GM23248 (cell line): ENCODE measurements around the gene VDAC1. TPM values are rescaled to one million over a fixed set of nuclear protein-coding genes. Genes with fewer than 3 reads are reported as not detected.

ENCODE experiments used
- DNase-seq: peaks from one replicate; pipeline ENCODE4 v3.0.0-alpha.2; 2015
- H2AFZ ChIP-seq: fragments of 200-600 bp; sonication (generic); 2 replicates; pipeline ENCODE4 v1.6.1; 2016; ENCODE audit warnings: antibody characterized with exemption
- H3F3A ChIP-seq: fragments of 200-600 bp; sonication (generic); 2 replicates; pipeline ENCODE4 v1.6.1; 2016; ENCODE audit warnings: mild to moderate bottlenecking, antibody characterized with exemption, mixed run types; ENCODE audit not compliant: insufficient read depth
- H3K27ac ChIP-seq: fragments of 200-600 bp; sonication (generic); 2 replicates; pipeline ENCODE4 v1.5.1; 2016; ENCODE audit warnings: mild to moderate bottlenecking
- H3K27me3 ChIP-seq: fragments of 200-600 bp; sonication (generic); replicated peaks from 2 replicates; pipeline ENCODE4 v1.6.1; 2016; ENCODE audit warnings: mild to moderate bottlenecking; ENCODE audit not compliant: insufficient read depth
- H3K36me3 ChIP-seq: fragments of 200-600 bp; sonication (generic); 2 replicates; pipeline ENCODE4 v1.6.1; 2016; ENCODE audit warnings: low read depth, mild to moderate bottlenecking
- H3K4me1 ChIP-seq: fragments of 200-600 bp; sonication (generic); 2 replicates; pipeline ENCODE4 v1.6.1; 2016; ENCODE audit warnings: mild to moderate bottlenecking; ENCODE audit not compliant: insufficient read depth
- H3K4me2 ChIP-seq: fragments of 200-600 bp; sonication (generic); one replicate; pipeline ENCODE4 v1.6.1; 2016; ENCODE audit warnings: mild to moderate bottlenecking; ENCODE audit not compliant: unreplicated experiment
- H3K4me3 ChIP-seq: fragments of 200-600 bp; sonication (generic); 2 replicates; pipeline ENCODE4 v1.5.1; 2016; ENCODE audit warnings: mild to moderate bottlenecking
- H3K79me2 ChIP-seq: fragments of 200-600 bp; sonication (generic); 2 replicates; pipeline ENCODE4 v1.6.1; 2016; ENCODE audit warnings: mild to moderate bottlenecking; ENCODE audit not compliant: insufficient read depth
- H3K9ac ChIP-seq: fragments of 200-600 bp; sonication (generic); 2 replicates; pipeline ENCODE4 v1.6.1; 2016; ENCODE audit warnings: mild to moderate bottlenecking
- H3K9me2 ChIP-seq: fragments of 200-600 bp; sonication (generic); 2 replicates; pipeline ENCODE4 v1.6.1; 2016; ENCODE audit warnings: mixed run types, mild to moderate bottlenecking, moderate library complexity; ENCODE audit not compliant: insufficient read depth
- H3K9me3 ChIP-seq: fragments of 200-600 bp; sonication (generic); one replicate; pipeline ENCODE4 v1.6.1; 2017; ENCODE audit warnings: low read depth
- H4K20me1 ChIP-seq: fragments of 200-600 bp; sonication (generic); 2 replicates; pipeline ENCODE4 v1.6.0; 2016; ENCODE audit not compliant: insufficient read depth
- EZH2 ChIP-seq: fragments of 200-600 bp; sonication (generic); IDR thresholded peaks from 2 replicates; pipeline ENCODE4 v1.6.1; 2018; ENCODE audit warnings: antibody characterized with exemption, mild to moderate bottlenecking; ENCODE audit not compliant: insufficient read depth, poor library complexity, severe bottlenecking
- EZH2phosphoT487 ChIP-seq: fragments of 200-600 bp; sonication (generic); IDR thresholded peaks from 2 replicates; pipeline ENCODE4 v1.6.1; 2018; ENCODE audit warnings: antibody characterized with exemption, moderate library complexity, mild to moderate bottlenecking, low read depth; ENCODE audit not compliant: insufficient read depth
- WGBS, 2 experiments: methylation state at CpG; one replicate each; pipeline ENCODE4 v1.1.6; 2015 to 2017; ENCODE audit warnings: low lambda C conversion rate in 2 of 2, low coverage in 1 of 2; ENCODE audit errors: missing lambda C conversion rate in 2 of 2; 5-methylcytosine and 5-hydroxymethylcytosine counted together
- in situ Hi-C: fragments of 300-500 bp; cut with MboI; formaldehyde crosslinking; loops from 2 replicates; pipeline ENCODE4 v1.15.0; 2020
- polyA plus RNA-seq: library from polyadenylated mRNA; unstranded; fragments of >200 nt; fragmentation: Nextera tagmentation; extraction: Ambion mirVana; gene quantifications from 2 replicates; pipeline ENCODE4 v1.2.1, GENCODE V29; 2016
- total RNA-seq: library from RNA; depleted of rRNA; stranded (reverse); fragments of >200 nt; shearing (Covaris generic); gene quantifications from 2 replicates; pipeline ENCODE4 v1.2.3, GENCODE V29; 2014

VDAC1 gene
- total and polyA plus RNA-seq, 2 experiments from 2014 or later: 318 to 329 TPM

GRCh38 chr5:133966090-133966489, 38.7 kb downstream of the VDAC1 start:
- in situ Hi-C loops: no loop called here
- DNase-seq: no peak
- Histone ChIP-seq H3K9me3 (no peaks in the 10 kb centered on the region), H4K20me1 (0 out of 2 replicates have a peak, but pooled peaks cover 3% of the 10 kb centered on the region), H3K9me2 (no peaks in the 10 kb centered on the region), H3F3A (peaks cover 36% of the 10 kb centered on the region), H3K36me3 (peaks cover 2% of the 10 kb centered on the region; the same call in 1 of the 2 replicates), H3K27ac (no peak overlapping the region), H2AFZ (no peak overlapping the region), H3K9ac (peak overlapping the region; percentile 94), H3K4me1 (peaks cover 40% of the 10 kb centered on the region), H3K4me3 (no peak overlapping the region), H3K79me2 (peaks cover 77% of the 10 kb centered on the region), H3K27me3 (no peaks in the 10 kb centered on the region), H3K4me2 (peak overlapping the region; percentile 92)
- 96 to 98% methylated on average over 10 of the region's 10 CpGs for WGBS, 2 experiments
- TF ChIP-seq EZH2 (no peak), EZH2phosphoT487 (no peak)

DNA sequence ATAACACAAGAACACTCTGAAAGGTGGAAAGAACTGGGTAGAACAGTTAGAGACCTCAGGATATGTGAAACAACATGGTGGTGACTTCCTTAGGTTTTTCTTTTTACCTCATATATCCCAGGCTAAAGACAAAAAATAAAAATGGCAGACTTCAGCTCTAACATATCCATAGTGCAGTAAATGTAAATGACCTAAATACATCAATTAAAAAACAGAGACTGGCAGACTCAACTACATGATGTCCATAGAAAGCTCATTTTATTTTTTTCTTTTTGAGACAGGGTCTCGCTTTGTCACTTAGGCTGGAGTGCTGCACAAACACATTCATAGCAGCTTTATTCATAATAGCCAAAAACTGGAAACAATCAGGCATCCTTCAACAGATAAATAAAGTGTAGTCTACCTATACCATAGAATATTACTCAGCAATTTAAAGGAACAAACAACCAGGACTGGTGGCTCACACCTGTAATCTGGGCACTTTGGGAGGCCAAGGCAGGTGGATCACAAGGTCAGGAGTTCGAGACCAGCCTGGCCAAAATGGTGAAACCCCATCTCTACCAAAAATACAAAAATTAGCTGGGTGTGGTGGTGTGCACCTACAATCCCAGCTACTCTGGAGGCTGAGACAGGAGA, 41.2 kb downstream of the VDAC1 start:
- TF ChIP-seq EZH2 (no peak), EZH2phosphoT487 (no peak)
- peaks cover 18% of the 10 kb centered on the region; the same call in 1 of the 2 replicates for H3F3A ChIP-seq
- H3K9me3 ChIP-seq: no peaks in the 10 kb centered on the region
- H3K4me3 ChIP-seq: no peak overlapping the region
- H3K27me3 ChIP-seq: no peaks in the 10 kb centered on the region
- in situ Hi-C loops: no loop called here
- 0 out of 2 replicates have a peak, but pooled peaks cover 3% of the 10 kb centered on the region for H4K20me1 ChIP-seq
- no peak overlapping the region for H3K9ac ChIP-seq
- WGBS, 2 experiments: 93% methylated on average over 2 of the region's 2 CpGs
- DNase-seq: no peak
- H3K4me1 ChIP-seq: peaks cover 33% of the 10 kb centered on the region
- peak overlapping the region; percentile 41 for H3K4me2 ChIP-seq
- H3K9me2 ChIP-seq: no peaks in the 10 kb centered on the region
- H3K27ac ChIP-seq: peak overlapping the region; percentile 36; the same call in 1 of the 2 replicates
- H3K79me2 ChIP-seq: peaks cover 98% of the 10 kb centered on the region
- peaks cover 2% of the 10 kb centered on the region; the same call in 1 of the 2 replicates for H3K36me3 ChIP-seq
- H2AFZ ChIP-seq: no peak overlapping the region

GRCh38 chr5:133962801-133963476, 41.8 kb downstream of the VDAC1 start:
- H2AFZ ChIP-seq: no peak overlapping the region
- no peaks in the 10 kb centered on the region for H3K9me2 ChIP-seq
- 0 out of 2 replicates have a peak, but pooled peaks cover 3% of the 10 kb centered on the region for H4K20me1 ChIP-seq
- peak overlapping the region; percentile 36; the same call in 1 of the 2 replicates for H3K27ac ChIP-seq
- H3K79me2 ChIP-seq: peaks cover 100% of the 10 kb centered on the region
- no peaks in the 10 kb centered on the region for H3K27me3 ChIP-seq
- H3K36me3 ChIP-seq: peaks cover 8% of the 10 kb centered on the region; the same call in 1 of the 2 replicates
- 48 to 51% methylated on average over 2 of the region's 2 CpGs for WGBS, 2 experiments
- DNase-seq: peak; percentile 65
- no peak overlapping the region for H3K9ac ChIP-seq
- no peak overlapping the region for H3K4me3 ChIP-seq
- H3K9me3 ChIP-seq: no peaks in the 10 kb centered on the region
- H3K4me2 ChIP-seq: peak overlapping the region; percentile 41
- peaks cover 33% of the 10 kb centered on the region for H3K4me1 ChIP-seq
- TF ChIP-seq EZH2 (no peak), EZH2phosphoT487 (no peak)
- in situ Hi-C loops: no loop called here
- peaks cover 18% of the 10 kb centered on the region; the same call in 1 of the 2 replicates for H3F3A ChIP-seq

DNA sequence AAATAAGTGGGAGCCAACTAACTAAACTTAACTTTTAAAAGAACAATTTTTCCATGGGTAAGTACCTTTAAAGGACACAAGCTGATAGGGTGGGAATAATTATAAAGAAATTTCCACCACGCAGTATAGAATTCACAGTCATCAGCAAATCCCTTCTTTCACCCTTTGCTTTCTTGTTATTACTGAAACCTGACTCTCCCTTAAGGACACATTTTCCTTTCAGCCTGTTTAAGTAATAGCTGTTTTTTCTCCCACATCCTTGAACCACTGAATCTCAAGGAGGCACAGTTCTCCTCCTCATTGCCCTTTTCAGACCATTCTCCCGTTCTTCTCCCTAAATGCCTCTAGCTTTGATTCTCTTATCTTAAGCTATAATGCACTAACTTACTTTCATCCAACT, 42.6 kb downstream of the VDAC1 start:
- 79 to 82% methylated on average over 2 of the region's 2 CpGs for WGBS, 2 experiments
- H3K9me2 ChIP-seq: no peaks in the 10 kb centered on the region
- no peak overlapping the region for H3K9ac ChIP-seq
- H3K4me3 ChIP-seq: no peak overlapping the region
- no peak for DNase-seq
- peaks cover 18% of the 10 kb centered on the region; the same call in 1 of the 2 replicates for H3F3A ChIP-seq
- H4K20me1 ChIP-seq: 0 out of 2 replicates have a peak, but pooled peaks cover 3% of the 10 kb centered on the region
- no peak for TF ChIP-seq EZH2
- no peak for TF ChIP-seq EZH2phosphoT487
- H3K79me2 ChIP-seq: peaks cover 99% of the 10 kb centered on the region
- in situ Hi-C loops: no loop called here
- H3K9me3 ChIP-seq: no peaks in the 10 kb centered on the region
- H3K4me1 ChIP-seq: peaks cover 29% of the 10 kb centered on the region
- no peak overlapping the region for H3K27ac ChIP-seq
- H3K36me3 ChIP-seq: peaks cover 15% of the 10 kb centered on the region; the same call in 1 of the 2 replicates
- no peak overlapping the region for H2AFZ ChIP-seq
- no peaks in the 10 kb centered on the region for H3K27me3 ChIP-seq
- no peak overlapping the region for H3K4me2 ChIP-seq
